Hepatocyte (in vitro differentiated cells): ENCODE results near the gene USP36.

Source experiments
- CTCF ChIP-seq: fragments of 200-600 bp; sonication (generic); IDR thresholded peaks from 2 replicates; pipeline ENCODE4 v1.5.1; 2016; ENCODE audit warnings: antibody characterized with exemption, mild to moderate bottlenecking; ENCODE audit not compliant: poor library complexity
- EZH2 ChIP-seq: fragments of 200-600 bp; sonication (generic); IDR thresholded peaks from 2 replicates; pipeline ENCODE4 v1.6.1; 2016; ENCODE audit warnings: antibody characterized with exemption, mild to moderate bottlenecking, borderline replicate concordance

- TF ChIP-seq EZH2, result no peak
- TF ChIP-seq CTCF, result no peak
These were observed 38.4 kb upstream of the USP36 start for GRCh38 chr17:78878871-78879527.
